Prostate gland (tissue), 2 donors: ENCODE data around the gene SPINT3. TPM values are rescaled to one million over a fixed set of nuclear protein-coding genes. Genes with fewer than 3 reads are reported as not detected.
"Not testable (repeated sequence)": the region's sequence is repeated elsewhere in the genome, so short reads cannot be mapped to it uniquely, and the experiment has no call there.

ENCODE experiments used
- DNase-seq: peaks from one replicate; pipeline ENCODE4 v3.0.0-alpha.2; 2019; ENCODE audit warnings: low spot score
- H3K27ac ChIP-seq, 2 donors: fragments of 200-600 bp; sonication (generic); 2 replicates each; pipeline ENCODE4 v1.5.1; 2017 to 2019
- H3K27me3 ChIP-seq: fragments of 200-600 bp; sonication (generic); replicated peaks from 2 replicates; pipeline ENCODE4 v1.5.1; 2019; ENCODE audit not compliant: insufficient read depth
- H3K36me3 ChIP-seq, 2 donors: fragments of 200-600 bp; sonication (generic); 1 replicate in 1 of 2; 2 replicates in 1 of 2; pipeline versions ENCODE4 v1.5.1 to v1.8.1; 2017 to 2019
- H3K4me1 ChIP-seq: fragments of 200-600 bp; sonication (generic); replicated peaks from 2 replicates; pipeline ENCODE4 v1.5.1; 2019
- H3K4me3 ChIP-seq, 2 donors: fragments of 200-600 bp; sonication (generic); 2 replicates each; pipeline ENCODE4 v1.5.1; 2017 to 2019
- H3K9me3 ChIP-seq: fragments of 200-600 bp; sonication (generic); 2 replicates; pipeline ENCODE4 v1.5.1; 2017
- CTCF ChIP-seq, 4 experiments: fragments of 200-600 bp in 2 of 4; fragments of 450-650 bp in 2 of 4; sonication (generic) in 2 of 4; IDR thresholded peaks; 1 replicate in 3 of 4; 2 replicates in 1 of 4; pipeline ENCODE4 v1.5.1; 2016 to 2019; ENCODE audit warnings: antibody characterized with exemption in 4 of 4, mild to moderate bottlenecking in 2 of 4, moderate library complexity in 2 of 4
- POLR2A ChIP-seq: fragments of 450-650 bp; IDR thresholded peaks from one replicate; pipeline ENCODE4 v1.6.1; 2016; ENCODE audit warnings: antibody characterized with exemption, mild to moderate bottlenecking
- POLR2AphosphoS5 ChIP-seq: sonication (generic); formaldehyde crosslinking; IDR thresholded peaks from one replicate; pipeline ENCODE4 v1.6.1; 2017; ENCODE audit warnings: antibody characterized with exemption
- WGBS: methylation state at CpG from one replicate; pipeline ENCODE4 v1.1.5; 2018; 5-methylcytosine and 5-hydroxymethylcytosine counted together
- intact Hi-C: fragments of 100-400 bp; cut with DNase I; formaldehyde crosslinking; loops from one replicate; pipeline ENCODE4 v1.14.2; 2022
- total RNA-seq, 2 donors: library from RNA; depleted of rRNA; stranded (reverse); fragments of >200 nt; gene quantifications; one replicate each; pipeline ENCODE4 v1.1.0, GENCODE V29; 2016

Gene SPINT3
- total RNA-seq, 2 donors from 2014 or later: not detected

- TF ChIP-seq POLR2A (no peak), CTCF (IDR thresholded peaks at IDR 0.05) (no peak), POLR2AphosphoS5 (no peak)
- no peaks in the 10 kb centered on the region for H3K9me3 ChIP-seq
- H3K4me1 ChIP-seq: no peaks in the 10 kb centered on the region
- DNase-seq: no peak
- H3K27me3 ChIP-seq: no peaks in the 10 kb centered on the region
- no peaks in the 10 kb centered on the region for H3K36me3 ChIP-seq
- no peak overlapping the region for H3K4me3 ChIP-seq
- no peak overlapping the region for H3K27ac ChIP-seq
- 54% methylated on average over 6 of the region's 6 CpGs for WGBS
- intact Hi-C loops: no loop called here
Observed at GRCh38 chr20:45484676-45485075, 30.7 kb downstream of the SPINT3 start.

DNA sequence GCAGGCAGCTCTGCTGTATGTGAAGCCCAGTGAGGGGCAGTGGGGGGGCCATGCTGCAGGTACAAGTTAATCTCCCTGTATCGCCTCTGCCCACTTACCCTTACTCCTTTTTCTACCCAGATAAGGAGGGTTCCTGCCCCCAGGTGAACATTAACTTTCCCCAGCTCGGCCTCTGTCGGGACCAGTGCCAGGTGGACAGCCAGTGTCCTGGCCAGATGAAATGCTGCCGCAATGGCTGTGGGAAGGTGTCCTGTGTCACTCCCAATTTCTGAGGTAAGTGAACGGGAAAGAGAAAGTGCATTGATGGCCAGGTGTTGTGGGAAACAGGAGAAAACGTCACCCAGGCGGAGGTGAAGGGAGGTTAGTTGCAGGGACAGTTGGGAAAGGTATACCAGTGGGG, 35.6 kb downstream of the SPINT3 start:
- H3K4me1 ChIP-seq: no peaks in the 10 kb centered on the region
- intact Hi-C loops: no loop called here
- H3K36me3 ChIP-seq: no peaks in the 10 kb centered on the region
- no peaks in the 10 kb centered on the region for H3K27me3 ChIP-seq
- H3K4me3 ChIP-seq: no peak overlapping the region
- DNase-seq: no peak
- no peak overlapping the region for H3K27ac ChIP-seq
- 93% methylated on average over 7 of the region's 7 CpGs for WGBS
- TF ChIP-seq CTCF (IDR thresholded peaks at IDR 0.05): no peak
- no peaks in the 10 kb centered on the region for H3K9me3 ChIP-seq

DNA sequence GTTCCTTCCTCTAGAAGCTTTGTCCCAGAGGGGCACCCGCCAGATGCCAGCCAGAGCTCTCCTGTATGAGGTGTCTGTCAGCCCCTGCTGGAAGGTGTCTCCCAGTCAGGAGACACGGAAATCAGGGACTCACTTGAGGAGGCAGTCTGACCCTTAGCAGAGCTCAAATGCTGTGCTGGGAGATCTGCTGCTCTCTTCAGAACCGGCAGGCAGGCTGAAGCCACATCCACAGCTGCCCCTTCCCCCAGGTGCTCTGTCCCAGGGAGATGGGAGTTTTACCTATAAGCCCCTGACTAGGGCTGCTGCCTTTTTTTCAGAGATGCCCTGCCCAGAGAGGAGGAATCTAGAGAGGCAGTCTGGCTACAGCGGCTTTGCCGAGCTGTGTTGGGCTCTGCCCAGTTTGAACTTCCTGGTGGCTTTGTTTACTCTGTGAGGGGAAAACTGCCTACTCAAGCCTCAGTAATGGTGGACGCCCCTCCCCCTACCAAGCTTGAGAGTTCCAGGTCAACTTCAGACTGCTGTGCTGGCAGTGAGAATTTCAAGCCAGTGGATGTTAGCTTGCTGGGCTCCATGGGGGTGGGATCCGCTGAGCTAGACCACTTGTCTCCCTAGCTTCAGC, 37.8 kb downstream of the SPINT3 start:
- H3K27me3 ChIP-seq, H3K4me1 ChIP-seq, H3K4me3 ChIP-seq, H3K36me3 ChIP-seq, intact Hi-C loops, DNase-seq, H3K27ac ChIP-seq, H3K9me3 ChIP-seq: not testable (repeated sequence)
- 73% methylated on average over 7 of the region's 7 CpGs for WGBS

DNA sequence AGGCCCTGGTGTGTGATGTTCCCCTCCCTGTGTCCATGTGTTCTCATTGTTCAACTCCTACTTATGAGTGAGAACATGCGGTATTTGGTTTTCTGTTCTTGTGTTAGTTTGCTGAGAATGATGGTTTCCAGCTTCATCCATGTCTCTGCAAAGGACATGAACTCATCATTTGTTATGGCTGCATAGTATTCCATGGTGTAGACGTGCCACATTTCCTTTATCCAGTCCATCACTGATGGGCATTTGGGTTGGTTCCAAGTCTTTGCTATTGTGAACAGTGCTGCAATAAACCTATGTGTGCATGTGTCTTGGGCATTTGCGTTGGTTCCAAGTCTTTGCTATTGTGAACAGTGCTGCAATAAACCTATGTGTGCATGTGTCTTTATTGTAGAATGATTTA, 43.1 kb downstream of the SPINT3 start:
- H3K9me3 ChIP-seq, H3K27me3 ChIP-seq, H3K4me3 ChIP-seq, DNase-seq, H3K36me3 ChIP-seq, H3K27ac ChIP-seq, intact Hi-C loops, H3K4me1 ChIP-seq: not testable (repeated sequence)
- 86% methylated on average over 3 of the region's 3 CpGs for WGBS

DNA sequence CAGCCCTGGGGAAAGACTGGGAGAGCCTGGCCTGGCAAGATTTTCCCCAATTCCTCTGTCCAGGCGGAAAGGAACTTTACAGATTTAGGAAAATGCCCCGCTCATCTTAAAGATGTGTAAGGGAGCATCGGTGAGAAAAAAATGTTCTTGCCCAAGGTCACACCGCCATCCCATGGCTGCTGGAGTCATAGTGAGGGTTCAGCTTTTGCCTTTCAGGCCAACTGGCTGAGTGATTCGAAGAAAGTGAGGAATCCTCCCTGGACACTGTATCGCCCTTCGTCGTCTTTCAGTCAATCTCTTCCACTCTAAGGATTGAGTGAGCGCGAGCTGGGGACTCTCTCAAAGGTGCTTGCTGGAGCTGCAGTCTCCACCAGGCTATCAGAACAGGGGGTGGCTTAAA, 44.5 kb downstream of the SPINT3 start:
- peak overlapping the region; percentile 35 to 38 for H3K4me3 ChIP-seq
- H3K9me3 ChIP-seq: no peaks in the 10 kb centered on the region
- WGBS: 31% methylated on average over 10 of the region's 10 CpGs
- peaks cover 8% of the 10 kb centered on the region for H3K4me1 ChIP-seq
- H3K27ac ChIP-seq: peak overlapping the region; percentile 67 to 73
- TF ChIP-seq POLR2A (no peak), CTCF (IDR thresholded peaks at IDR 0.05) (peak in 2 of 4 experiments; percentile 24 to 29), POLR2AphosphoS5 (no peak)
- DNase-seq: no peak
- intact Hi-C loops: no loop called here
- H3K27me3 ChIP-seq: no peaks in the 10 kb centered on the region
- no peaks in the 10 kb centered on the region for H3K36me3 ChIP-seq

DNA sequence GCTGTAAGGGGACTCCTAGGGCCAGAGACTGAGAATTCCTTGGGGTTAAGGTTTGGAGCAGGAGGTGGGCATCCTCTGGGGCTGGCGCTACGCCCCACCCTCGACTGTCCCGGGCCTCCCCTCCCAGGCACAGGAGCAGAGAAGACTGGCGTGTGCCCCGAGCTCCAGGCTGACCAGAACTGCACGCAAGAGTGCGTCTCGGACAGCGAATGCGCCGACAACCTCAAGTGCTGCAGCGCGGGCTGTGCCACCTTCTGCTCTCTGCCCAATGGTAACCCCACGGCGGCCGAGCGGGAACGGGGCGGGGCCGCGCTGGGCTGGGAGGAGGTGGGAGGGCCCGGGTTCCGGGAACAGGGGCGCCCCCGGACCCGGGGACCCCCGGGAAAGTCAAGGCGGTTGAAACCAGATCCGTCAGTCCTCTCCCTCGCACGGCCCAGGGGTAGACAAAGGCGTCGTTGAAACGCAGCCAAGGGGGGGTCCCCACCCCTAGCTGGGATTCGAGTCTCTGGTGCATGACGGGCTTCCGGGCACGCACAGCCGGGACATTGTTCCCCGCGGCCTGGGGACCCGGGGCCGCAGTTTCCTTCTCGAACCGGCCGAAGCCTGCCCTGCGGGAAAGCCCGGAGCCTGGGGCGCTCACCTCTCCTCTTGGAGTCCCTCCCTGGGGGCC, 45.0 kb downstream of the SPINT3 start:
- Histone ChIP-seq H3K27me3 (no peaks in the 10 kb centered on the region), H3K9me3 (no peaks in the 10 kb centered on the region), H3K27ac (peak overlapping the region; percentile 67 to 73), H3K36me3 (no peaks in the 10 kb centered on the region), H3K4me1 (peaks cover 8% of the 10 kb centered on the region), H3K4me3 (peak overlapping the region; percentile 35 to 38)
- WGBS: 1% methylated on average over 34 of the region's 50 CpGs
- intact Hi-C loops: no loop called here
- TF ChIP-seq CTCF (IDR thresholded peaks at IDR 0.05) (no peak), POLR2A (peak; percentile 75)
- peak; percentile 54 for DNase-seq
